Stimulated activated naive CD8-positive, alpha-beta T cell treated with anti-CD3 and anti-CD28 coated beads, Interleukin-15, amount 100 ng/mL, for 72 hours (primary cell): ENCODE measurements around the gene RAMP1.
A peak's percentile ranks its signal among the peaks of the same experiment; 100 is the strongest.

Source experiments
- ATAC-seq: fragments of 150-1000 bp; cut with Tn5 transposase; 2 replicates; pipeline ENCODE4 v1.10.0; 2021; ENCODE audit warnings: mild to moderate bottlenecking, moderate library complexity
- DNase-seq, 2 donors: peaks; one replicate each; pipeline ENCODE4 v3.0.0; 2021 to 2022
- H3K27ac Mint-ChIP-seq, 2 donors: one replicate each; pipeline ENCODE4 v1.8.0; 2022; ENCODE audit warnings: mild to moderate bottlenecking in 2 of 2, mixed read lengths in 2 of 2, moderate library complexity in 2 of 2
- H3K27me3 Mint-ChIP-seq: one replicate; pipeline ENCODE4 v1.8.0; 2022; ENCODE audit warnings: mixed read lengths
- H3K4me1 Mint-ChIP-seq: one replicate; pipeline ENCODE4 v1.8.0; 2022; ENCODE audit warnings: mild to moderate bottlenecking, mixed read lengths
- H3K4me3 Mint-ChIP-seq, 2 donors: one replicate each; pipeline ENCODE4 v1.8.0; 2022; ENCODE audit warnings: mild to moderate bottlenecking in 2 of 2, mixed read lengths in 2 of 2, moderate library complexity in 1 of 2
- H3K9me3 Mint-ChIP-seq, 2 donors: one replicate each; pipeline ENCODE4 v1.8.0; 2022; ENCODE audit warnings: mixed read lengths in 2 of 2

Gene RAMP1

DNA sequence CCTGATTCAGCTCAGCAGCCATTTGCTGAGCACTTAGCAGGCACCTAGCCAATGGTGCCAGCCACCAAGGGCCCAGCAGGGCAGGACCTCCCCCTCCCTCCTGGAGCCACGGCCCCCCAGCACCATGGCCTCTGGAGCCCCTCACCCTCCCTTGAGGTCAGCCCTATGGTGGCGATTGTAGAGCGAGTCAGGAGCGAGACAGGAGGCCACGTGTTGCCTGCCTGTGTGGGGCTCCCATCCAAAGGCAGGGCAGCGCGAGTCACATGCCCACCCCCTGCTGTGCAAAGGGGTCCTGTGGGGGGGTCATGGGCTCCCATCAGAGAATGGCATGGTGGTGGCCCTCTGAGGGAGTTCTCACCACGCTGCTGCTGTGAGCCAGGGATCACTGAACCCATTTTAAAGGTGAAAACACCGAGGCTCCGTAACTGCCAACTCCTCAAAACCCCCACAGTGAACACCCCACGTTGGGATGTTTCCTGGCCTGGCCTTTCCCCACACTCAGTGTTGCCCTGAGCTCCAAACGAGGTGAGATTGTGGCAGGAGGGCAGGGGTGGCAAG is 35.6 kb downstream of the RAMP1 start:
- no peak overlapping the region for H3K4me3 Mint-ChIP-seq
- no peak for DNase-seq
- H3K27me3 Mint-ChIP-seq, result no peaks in the 10 kb centered on the region
- H3K4me1 Mint-ChIP-seq, result peaks cover 53% of the 10 kb centered on the region
- H3K9me3 Mint-ChIP-seq, result no peaks in the 10 kb centered on the region
- no peak overlapping the region for H3K27ac Mint-ChIP-seq
- ATAC-seq, result no peak

DNA sequence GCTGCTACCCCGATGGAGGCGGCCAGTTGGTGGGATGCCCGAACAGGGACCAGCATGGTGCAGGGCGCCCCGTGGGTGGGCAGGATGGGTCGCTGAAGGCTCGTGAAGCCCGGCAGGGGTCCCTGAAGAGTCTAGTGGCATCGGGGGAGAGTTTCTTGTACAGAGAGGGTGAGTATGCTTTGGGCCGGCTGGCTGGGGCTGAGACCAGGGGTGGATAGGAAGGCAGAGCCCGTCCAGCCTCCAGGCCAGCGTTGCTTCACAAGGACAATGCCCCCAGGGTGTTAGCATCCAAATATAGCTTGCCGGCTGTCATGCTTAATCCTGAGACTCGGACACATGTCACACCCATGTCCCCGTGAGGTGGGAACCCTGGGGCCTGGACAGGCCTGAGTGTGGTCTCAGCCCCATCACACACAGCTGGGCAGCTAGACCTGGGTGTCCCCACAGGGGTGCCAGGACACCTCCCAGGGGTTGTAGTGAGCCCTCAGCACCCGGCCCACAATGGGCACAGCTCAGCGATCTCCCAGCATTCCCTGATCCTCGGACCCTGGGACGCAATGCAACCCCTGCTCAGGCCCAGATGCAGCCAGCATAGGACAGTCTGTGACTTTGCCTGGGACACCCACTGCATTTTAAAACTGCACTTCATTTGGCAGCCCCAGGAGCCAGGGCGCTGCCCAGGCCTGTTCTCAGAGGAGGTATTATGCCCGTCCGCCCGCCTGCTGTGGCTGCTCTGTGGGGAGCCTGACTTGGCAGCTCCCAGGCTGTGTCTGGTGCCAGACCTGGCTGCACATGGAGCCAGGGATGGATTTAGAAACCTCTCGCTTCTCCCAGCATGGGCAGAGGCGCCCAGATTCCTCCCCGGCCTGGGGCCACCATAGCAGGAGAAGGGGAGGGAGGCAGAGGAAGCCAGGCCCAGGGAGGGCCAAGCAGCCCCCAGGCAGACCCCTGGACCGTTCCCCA is 36.4 kb downstream of the RAMP1 start:
- H3K9me3 Mint-ChIP-seq, result no peaks in the 10 kb centered on the region

DNA sequence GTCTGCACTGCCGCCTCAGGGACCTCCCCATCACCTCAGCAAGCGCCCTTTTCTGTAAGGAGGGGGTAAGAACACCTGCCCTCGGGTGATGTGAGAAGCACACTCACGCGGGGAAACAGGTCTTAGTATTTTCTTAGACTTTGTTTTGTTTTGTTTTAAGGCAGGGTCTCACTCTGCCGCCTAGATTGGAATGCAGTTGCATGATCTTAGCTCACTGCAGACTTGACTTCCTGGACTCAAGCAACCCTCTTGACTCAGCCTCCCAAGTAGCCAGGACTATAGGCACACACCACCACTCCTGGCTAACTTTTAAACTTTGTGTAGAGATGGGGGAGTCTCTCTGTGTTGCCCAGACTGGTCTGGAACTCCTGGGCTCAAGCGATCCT is 37.1 kb downstream of the RAMP1 start:
- peaks cover 53% of the 10 kb centered on the region for H3K4me1 Mint-ChIP-seq
- H3K9me3 Mint-ChIP-seq, result no peaks in the 10 kb centered on the region
- H3K27ac Mint-ChIP-seq, result no peak overlapping the region
- no peaks in the 10 kb centered on the region for H3K27me3 Mint-ChIP-seq
- DNase-seq (no peak), ATAC-seq (no peak)
- no peak overlapping the region for H3K4me3 Mint-ChIP-seq

More for the DNA sequence above, 36.4 kb downstream of the RAMP1 start:
- peak overlapping the region in 1 of 2 donors; percentile 73 for H3K27ac Mint-ChIP-seq
- DNase-seq (no peak), ATAC-seq (no peak)
- H3K4me3 Mint-ChIP-seq, result no peak overlapping the region
- no peaks in the 10 kb centered on the region for H3K27me3 Mint-ChIP-seq
- peaks cover 50% of the 10 kb centered on the region for H3K4me1 Mint-ChIP-seq

DNA sequence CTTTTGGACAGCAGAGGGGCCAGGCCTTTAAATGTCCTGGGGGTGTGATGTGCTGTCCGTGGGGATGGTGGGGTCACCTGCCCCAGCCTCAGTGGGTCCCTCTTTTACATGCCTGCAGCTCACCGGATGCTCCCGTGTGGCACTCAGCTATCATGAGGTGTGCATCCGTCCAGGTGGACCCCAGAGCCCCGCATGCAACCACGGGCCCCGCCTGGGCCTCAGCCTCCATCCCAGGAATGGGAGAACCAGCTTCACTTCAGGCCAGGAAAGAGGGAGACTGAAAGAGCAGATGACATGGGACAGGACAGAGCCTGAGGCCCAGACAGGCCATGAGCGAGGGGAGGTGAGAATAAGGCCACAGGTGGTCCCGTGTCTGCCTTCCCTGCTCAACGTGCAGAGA is 37.5 kb downstream of the RAMP1 start:
- peaks cover 58% of the 10 kb centered on the region for H3K4me1 Mint-ChIP-seq

DNA sequence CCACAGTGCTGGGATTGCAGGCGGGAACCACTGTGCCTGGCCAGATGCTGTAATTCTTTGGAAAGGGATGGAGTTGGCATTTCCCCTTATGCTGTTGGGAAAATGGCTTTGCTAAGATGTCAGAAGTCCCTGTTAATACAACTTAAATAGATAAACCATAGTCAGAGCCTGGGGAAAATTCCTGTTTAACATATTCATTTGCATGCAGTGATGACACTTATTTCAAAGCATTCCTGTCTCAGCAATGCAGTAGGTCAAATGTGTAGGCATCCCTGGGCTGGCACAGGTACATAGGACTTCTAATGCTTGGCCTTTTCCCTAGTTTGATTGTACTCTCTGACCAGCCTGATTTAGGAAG is 38.6 kb downstream of the RAMP1 start:
- H3K4me1 Mint-ChIP-seq, result peaks cover 62% of the 10 kb centered on the region
- ATAC-seq (no peak), DNase-seq (no peak)
- H3K4me3 Mint-ChIP-seq, result peak overlapping the region; percentile 49 to 54
- peak overlapping the region in 1 of 2 donors; percentile 91 for H3K27ac Mint-ChIP-seq
- no peaks in the 10 kb centered on the region for H3K9me3 Mint-ChIP-seq
- no peaks in the 10 kb centered on the region for H3K27me3 Mint-ChIP-seq

More for the DNA sequence above, 37.5 kb downstream of the RAMP1 start:
- Mint-ChIP-seq H3K4me3 (no peak overlapping the region), H3K27ac (no peak overlapping the region), H3K9me3 (no peaks in the 10 kb centered on the region), H3K27me3 (no peaks in the 10 kb centered on the region)
- ATAC-seq (no peak), DNase-seq (no peak)

DNA sequence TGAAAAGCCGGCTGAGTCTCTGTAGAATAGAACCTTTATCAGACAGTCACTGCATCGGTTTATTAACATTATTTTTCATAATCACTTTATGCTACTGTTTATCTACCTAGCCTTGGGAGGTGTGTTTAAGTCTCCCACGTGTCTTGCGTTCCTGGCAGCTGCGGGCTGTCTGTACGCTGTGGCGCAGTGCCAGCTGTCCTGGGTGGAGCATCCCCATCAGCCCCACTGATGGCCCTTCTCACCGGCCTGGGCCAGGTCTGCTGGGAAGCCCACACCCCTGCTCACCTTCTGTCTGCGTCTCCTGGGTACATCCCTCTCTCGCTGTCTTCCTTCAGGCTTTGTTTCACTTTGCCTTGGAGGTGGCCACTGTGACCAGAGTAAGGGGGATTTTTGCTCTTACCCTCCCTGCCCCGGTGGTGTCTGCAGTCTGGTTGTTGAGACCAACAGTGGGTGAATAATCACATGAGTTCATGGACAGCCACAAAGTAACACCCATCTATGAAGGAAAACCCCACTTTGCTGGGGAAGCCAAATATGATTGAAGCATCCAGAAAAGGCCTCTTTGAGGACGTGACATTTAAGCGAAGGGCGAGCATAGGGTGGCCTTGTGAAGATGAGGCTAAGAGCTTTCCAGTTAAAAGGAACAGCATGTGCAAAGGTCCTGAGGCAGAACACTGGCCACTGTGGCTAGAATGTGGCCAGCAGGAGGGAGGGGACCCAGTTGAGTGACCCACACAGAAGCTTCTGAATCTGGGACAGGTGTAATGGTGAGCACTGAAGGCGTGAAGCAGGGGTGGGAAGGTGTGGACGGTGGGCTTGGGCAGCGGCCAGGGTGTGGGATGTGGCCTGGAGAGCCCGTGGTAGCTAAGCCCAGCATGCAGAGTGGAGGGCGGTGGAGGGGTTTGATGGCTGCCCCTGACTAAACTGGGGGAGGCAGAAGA is 41.7 kb downstream of the RAMP1 start:
- peak overlapping the region; percentile 69 to 82 for H3K4me3 Mint-ChIP-seq
- peak in 1 of 2 donors; percentile 32 for DNase-seq
- ATAC-seq, result peak; percentile 5
- H3K4me1 Mint-ChIP-seq, result peaks cover 90% of the 10 kb centered on the region
- H3K9me3 Mint-ChIP-seq, result peaks cover 0 to under 1% of the 10 kb centered on the region in 2 donors
- H3K27me3 Mint-ChIP-seq, result no peaks in the 10 kb centered on the region
- peak overlapping the region; percentile 55 to 97 for H3K27ac Mint-ChIP-seq

DNA sequence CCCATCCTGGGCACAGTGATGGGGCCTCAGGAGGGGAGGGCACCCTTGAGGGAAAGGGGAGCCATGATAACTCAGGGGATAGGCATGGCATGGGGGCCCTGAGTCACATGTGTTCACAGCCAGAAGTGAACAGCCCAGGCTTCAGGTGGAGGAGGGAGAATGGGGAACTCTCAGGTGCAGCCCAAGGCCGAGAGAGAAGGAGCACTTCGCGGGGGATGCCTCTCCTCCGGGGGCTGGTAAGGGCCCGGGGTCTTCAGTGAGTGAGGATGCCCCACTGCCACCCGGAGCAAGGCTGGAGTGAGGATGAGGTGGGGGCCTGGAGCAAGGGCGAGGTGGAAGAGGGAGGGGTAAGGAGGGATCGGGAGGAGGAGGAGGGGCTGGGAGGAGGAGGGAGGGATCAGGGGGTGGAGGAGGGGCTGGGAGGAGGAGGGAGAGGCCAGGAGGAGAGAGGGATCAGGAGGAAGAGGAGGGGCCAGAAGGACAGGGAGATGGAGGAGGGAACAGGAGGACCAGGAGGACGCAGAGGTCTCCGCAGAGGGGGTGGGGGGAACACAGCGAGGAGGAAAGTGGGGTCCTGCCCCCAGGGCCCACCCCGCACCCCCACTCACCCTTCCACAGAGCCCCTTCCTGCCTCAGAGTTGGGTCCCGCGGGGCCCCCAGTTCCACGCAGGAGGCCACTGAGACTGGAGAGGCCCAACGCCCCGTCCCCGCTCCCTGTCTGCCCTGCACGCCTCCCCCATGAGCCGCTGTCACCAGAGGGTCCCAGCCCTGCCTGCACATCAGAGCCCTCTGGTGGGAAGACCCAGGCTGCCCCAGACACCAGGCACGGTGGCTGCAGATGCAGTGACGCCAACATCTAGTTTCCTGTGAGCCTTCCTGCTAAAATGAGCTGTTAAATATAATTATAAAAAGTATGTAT is 42.8 kb downstream of the RAMP1 start:
- peak overlapping the region; percentile 78 to 82 for H3K4me3 Mint-ChIP-seq
- peak in 1 of 2 donors; percentile 52 for DNase-seq

DNA sequence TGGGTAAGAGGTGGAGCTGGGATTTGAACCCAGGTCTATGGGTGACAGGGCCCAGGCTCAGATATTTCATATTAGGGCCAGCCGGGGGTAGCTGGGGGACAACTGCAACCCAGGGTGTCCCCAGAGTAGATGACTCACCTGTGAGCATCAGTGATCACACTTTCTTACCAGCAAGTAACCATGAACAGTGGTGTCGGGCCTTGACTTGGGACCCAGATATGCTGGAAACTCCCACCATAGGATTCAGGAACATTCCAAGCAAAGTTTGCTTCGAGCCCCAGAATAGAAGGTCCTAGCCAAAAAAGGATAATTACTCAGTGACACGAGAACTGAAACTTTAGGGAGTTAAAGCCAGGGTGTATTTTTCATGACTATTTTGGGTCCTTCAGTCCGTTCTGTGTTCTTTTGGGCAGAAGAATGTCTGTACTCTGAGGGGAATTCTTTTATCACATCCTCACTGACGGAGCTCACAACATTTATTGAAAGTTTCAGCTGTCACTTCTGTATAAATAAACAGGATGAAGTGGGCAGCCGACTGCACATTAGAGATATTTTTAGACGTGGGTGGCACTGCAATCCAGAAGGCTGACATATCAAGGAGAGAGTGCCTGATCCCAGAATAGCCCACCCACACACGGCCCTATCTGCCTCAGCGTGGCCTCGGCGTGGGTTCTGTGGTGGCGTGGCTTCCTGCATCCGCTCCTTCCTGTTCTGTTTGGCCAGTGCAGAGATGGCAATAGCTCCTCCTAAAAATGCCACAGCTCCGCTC is 45.6 kb downstream of the RAMP1 start:
- DNase-seq (peak; percentile 36 to 55), ATAC-seq (peak; percentile 78)
- Mint-ChIP-seq H3K9me3 (peaks cover 10 to 24% of the 10 kb centered on the region in 2 donors), H3K4me1 (peaks cover 71% of the 10 kb centered on the region), H3K4me3 (peak overlapping the region; percentile 61 to 64), H3K27me3 (no peaks in the 10 kb centered on the region), H3K27ac (peak overlapping the region; percentile 73 to 89)

More for the DNA sequence above, 42.8 kb downstream of the RAMP1 start:
- Mint-ChIP-seq H3K27me3 (no peaks in the 10 kb centered on the region), H3K9me3 (peaks cover 4 to 11% of the 10 kb centered on the region in 2 donors), H3K27ac (peak overlapping the region; percentile 91 to 97), H3K4me1 (peaks cover 92% of the 10 kb centered on the region)
- peak; percentile 27 for ATAC-seq

DNA sequence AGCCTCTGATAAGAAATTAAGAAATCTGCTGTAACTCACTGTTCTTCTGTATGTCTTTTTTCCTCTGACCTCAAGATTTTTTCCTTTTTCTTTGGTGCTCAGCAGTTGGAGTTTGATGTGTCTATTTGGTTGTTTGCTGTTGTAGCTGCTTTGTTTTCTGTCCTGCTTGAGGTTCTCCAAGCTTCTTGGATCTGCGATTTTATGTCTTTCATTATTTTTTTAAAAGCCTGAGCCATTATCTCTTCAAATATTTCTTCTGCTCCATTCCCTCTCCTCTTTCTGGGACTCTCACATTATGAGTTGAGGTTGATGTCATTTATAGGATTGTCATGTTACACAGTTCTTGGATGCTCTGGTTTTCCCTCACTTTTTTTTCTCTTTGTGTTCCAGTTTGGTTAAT is 47.7 kb downstream of the RAMP1 start:
- no peak for ATAC-seq
- peaks cover 62% of the 10 kb centered on the region for H3K4me1 Mint-ChIP-seq
- H3K4me3 Mint-ChIP-seq, result no peak overlapping the region
- H3K27me3 Mint-ChIP-seq, result no peaks in the 10 kb centered on the region
- peaks cover 19 to 34% of the 10 kb centered on the region in 2 donors for H3K9me3 Mint-ChIP-seq
- peak overlapping the region in 1 of 2 donors; percentile 9 for H3K27ac Mint-ChIP-seq
- no peak for DNase-seq

DNA sequence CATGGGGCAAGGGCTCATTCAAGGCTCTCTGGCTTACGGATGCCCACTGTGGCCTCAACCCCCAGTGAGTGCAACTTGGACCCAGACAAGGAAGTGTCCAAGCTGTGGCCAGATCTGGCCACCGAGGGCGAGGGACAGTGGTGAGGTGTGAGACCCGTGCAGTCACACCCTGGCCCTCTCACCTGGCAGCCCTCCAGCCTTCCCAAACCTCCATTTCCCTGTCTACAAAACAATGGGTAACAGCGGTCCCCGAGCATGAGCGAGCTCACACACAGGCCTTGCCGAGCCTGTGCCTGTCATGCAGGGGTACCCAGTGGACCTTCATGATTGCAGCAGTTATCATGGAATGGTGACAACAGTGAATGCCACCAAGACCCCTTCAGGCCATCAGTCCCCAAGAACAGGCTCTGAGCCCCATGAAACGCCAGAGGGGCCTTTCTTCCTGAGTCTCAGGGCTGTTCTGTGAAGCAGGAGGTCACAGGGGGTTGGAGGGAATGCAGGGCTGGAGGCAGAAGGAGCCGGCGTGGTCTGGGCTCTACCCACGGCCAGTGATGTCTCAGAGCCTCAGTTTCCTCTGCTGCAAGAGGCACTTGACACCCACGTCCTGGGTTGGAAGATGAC is 49.8 kb downstream of the RAMP1 start:
- H3K4me3 Mint-ChIP-seq, result no peak overlapping the region
- no peak for DNase-seq
- peaks cover 43% of the 10 kb centered on the region for H3K4me1 Mint-ChIP-seq
- no peak for ATAC-seq
- no peaks in the 10 kb centered on the region for H3K27me3 Mint-ChIP-seq
- peak overlapping the region in 1 of 2 donors; percentile 61 for H3K27ac Mint-ChIP-seq
- H3K9me3 Mint-ChIP-seq, result peaks cover 19 to 34% of the 10 kb centered on the region in 2 donors

DNA sequence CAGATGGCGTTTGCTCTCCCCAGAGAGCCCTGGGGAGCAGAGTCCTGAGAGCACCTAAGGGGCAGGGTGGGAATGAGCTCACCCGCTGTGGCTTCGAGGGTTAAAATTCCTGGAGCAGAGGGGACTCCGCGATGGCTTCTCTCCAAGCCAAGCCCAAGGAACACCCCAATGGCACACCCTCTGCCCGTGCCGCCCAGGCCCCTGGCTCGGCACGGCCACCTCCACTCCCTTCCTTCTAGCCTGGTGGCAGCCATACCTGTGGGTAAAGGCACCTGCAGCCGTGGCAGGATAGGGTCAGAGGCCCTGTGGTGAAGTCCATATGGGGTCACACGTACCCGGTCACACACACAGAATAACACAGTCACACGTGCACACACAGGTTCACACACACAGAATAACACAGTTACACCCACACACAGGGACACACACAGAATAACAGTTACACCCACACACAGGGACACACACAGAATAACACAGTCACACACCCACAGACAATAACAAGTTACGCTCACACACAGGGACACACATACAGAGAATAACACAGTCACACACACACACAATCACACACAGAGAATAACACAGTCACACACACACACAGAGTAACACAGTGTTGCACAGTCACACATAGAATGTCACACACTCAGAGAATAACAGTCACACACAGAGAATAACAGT is 50.5 kb downstream of the RAMP1 start:
- H3K4me1 Mint-ChIP-seq, result peaks cover 37% of the 10 kb centered on the region
- DNase-seq (no peak), ATAC-seq (no peak)
- no peak overlapping the region for H3K27ac Mint-ChIP-seq
- H3K9me3 Mint-ChIP-seq, result peaks cover 19 to 34% of the 10 kb centered on the region in 2 donors
- H3K4me3 Mint-ChIP-seq, result no peak overlapping the region
- H3K27me3 Mint-ChIP-seq, result no peaks in the 10 kb centered on the region

DNA sequence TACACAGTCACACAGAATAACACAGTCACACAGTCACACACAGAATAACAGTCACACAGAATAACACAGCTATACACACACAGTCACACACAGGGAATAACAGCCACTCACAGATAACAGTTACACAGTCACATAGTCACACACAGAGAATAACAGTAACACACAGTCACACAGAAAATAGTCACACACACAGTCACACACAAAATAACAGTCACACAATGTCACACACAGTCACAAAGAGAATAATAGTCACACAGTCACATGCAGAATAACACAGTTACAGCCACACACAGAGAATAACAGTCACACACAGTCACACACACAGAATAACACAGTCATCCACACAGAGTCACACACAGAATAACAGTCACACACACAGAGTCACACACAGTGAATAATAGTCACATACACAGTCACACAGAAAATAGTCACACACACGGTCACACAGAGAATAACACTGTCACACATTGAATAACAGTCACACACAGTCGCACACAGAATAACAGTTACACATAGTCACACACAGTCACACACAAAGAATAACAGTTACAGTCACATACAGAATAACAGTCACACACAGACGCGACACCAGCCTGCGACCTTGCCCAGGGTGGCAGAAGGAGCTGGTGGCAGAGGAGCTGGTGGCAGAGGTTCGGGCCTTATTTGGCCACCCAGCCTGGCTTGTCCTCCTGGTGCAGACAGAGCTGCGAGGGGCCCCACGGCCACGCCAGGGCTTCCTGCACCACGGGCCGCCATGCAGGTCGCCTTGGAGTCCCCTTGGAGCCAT is 51.3 kb downstream of the RAMP1 start:
- Mint-ChIP-seq H3K4me3 (no peak overlapping the region), H3K27me3 (no peaks in the 10 kb centered on the region), H3K27ac (peak overlapping the region in 1 of 2 donors; percentile 48), H3K9me3 (peaks cover 19 to 34% of the 10 kb centered on the region in 2 donors), H3K4me1 (peaks cover 29% of the 10 kb centered on the region)
- no peak for ATAC-seq
- DNase-seq, result no peak
